ENCODE data around the gene KCND1.

Gene KCND1

GRCh38 chrX:48937054-48937907 lies 34.4 kb downstream of the KCND1 start:
- no peak for DNase-seq

DNA sequence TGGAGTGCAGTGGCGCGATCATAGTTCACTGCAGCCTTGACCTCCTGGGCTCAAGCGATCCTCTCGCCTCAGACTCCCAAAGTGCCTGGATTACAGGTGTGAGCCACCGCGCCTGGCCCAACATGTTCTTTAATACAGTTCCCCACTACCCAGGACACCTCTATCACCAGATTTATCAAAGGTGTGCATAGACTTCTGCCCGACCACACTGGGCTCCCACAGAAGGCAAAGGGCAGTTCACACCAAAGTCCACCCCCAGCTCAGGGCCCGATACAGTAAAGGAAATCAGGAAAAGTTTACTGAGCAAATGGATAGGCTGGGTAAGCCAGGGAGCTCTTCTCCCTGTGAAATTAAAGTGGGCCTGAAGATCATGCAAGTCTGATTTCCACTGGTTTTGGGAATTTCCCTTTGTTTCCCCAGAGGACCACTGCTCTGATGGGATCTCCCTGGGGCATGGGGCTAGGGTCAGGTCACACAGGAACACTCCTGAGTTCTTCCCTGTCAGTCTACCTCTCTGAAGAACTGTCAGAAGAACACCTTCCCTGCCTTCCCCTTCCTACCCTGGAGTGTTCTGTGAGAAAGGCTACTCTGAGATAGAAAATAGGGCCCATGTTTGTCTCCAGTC lies 35.1 kb downstream of the KCND1 start:
- DNase-seq: no peak

DNA sequence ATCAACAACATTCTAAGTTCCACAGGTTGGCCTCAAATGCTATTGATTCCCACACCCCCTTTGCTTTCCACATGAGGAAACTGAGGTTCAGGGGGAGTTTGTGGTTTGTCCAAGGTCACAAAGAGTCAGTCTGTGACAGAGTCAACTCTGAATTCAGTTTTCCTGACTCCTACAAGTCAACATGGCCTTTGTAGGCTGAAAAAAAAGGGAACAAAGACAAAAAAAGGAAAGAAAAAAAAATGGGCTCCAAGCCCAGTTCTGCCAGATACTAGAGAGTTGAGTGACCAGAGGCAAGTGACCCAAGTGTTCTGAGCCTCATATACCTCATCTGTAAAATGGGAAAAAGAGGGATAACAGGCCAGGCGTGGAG lies 36.4 kb downstream of the KCND1 start:
- DNase-seq: no peak

GRCh38 chrX:48934581-48935300 lies 36.9 kb downstream of the KCND1 start:
- DNase-seq: no peak

DNA sequence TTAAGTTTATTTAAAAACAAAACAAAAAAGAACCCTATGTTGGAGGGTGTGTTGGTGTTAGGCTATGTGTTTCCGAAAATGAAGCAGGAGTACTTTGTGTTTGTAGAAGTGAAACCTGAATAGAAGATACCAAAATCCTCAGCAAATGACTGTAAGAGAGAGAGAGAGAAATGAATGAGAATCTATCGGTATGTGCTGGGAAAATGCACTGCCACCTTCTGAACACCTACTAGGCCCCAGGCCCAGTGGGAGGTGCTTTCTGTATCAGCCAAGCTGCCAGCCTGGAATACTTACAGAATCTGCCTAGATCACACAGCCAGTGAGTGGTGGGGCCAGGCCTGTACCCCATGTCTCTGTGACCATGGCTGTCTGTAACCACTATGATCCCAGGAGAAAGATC lies 37.9 kb downstream of the KCND1 start:
- DNase-seq: no peak

GRCh38 chrX:48927736-48928382 lies 43.8 kb downstream of the KCND1 start:
- no peak for DNase-seq

- DNase-seq: no peak
Observed at GRCh38 chrX:48927123-48927522, 44.5 kb downstream of the KCND1 start.

DNA sequence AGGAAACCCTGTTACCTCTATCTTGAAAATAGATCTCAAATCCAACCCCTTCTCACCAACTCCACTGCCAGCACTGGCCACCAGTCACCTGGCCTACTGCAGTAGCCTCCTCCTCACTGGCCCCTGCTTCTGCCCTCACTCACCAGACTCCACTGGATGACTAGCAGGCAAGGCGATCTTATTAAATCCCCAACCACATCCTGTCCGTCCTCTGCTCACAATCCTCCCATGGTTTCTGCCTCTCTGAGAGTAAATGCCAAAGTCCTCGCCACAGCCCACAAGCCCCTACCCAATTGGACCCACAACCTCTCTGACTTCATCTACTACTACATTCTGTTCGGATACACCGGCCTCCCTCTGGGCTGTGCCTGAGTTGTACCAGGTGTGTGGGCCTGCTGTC lies 47.4 kb downstream of the KCND1 start:
- no peak for DNase-seq

GRCh38 chrX:48923771-48924170 lies 47.9 kb downstream of the KCND1 start:
- DNase-seq: no peak

DNA sequence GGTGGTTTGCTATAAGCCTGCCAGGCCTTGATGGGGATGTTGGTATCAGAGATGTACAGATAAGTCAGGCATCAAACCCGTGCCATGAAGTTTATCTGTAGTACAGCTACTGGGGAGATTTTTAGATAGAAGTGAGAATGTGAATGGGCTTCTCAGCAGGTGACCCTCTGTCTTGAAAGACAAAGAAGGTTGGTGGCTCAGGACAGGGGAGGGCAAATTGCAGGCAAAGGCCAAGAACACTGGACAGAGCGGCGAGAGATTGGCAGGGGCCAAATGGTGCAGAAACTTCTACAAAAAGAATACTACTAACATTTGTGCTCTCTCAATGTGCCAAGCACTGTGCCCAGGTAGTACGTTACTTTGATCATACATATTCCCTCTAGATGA lies 50.9 kb downstream of the KCND1 start:
- no peak for DNase-seq

DNA sequence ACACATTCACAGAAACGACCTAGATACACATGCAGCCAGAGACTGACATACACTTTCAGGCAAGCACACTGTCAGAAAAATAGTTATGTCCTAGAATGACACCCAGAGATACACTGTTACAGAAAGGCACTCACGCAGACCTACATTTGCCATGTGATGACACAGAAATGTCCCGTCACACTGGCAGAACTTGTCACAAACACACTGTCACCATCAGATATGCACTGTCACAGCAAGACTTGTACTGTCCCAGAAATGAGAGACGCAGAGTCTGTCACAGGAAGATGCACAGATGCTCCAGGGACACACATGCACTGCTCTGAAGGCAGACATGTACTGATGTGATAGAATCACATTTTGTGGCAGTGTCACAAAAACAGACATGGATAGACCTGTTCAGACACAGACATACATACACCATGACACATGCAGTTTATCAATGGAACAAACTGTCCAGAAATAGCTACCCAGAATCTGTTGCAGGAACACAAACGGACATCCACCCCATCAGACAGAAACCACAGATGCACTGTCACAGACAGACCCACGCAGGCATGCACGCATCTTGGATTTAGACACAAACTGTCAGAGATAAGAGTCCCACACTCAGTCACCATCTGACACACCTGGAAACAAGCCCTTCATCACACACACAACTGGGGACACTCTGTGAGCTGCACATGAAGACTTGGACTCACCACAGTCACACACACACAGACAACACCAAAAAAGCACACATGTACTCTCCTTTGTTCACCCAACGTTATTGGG lies 51.5 kb downstream of the KCND1 start:
- DNase-seq: no peak

- no peak for DNase-seq
Observed at GRCh38 chrX:48919360-48919841, 52.2 kb downstream of the KCND1 start.

DNA sequence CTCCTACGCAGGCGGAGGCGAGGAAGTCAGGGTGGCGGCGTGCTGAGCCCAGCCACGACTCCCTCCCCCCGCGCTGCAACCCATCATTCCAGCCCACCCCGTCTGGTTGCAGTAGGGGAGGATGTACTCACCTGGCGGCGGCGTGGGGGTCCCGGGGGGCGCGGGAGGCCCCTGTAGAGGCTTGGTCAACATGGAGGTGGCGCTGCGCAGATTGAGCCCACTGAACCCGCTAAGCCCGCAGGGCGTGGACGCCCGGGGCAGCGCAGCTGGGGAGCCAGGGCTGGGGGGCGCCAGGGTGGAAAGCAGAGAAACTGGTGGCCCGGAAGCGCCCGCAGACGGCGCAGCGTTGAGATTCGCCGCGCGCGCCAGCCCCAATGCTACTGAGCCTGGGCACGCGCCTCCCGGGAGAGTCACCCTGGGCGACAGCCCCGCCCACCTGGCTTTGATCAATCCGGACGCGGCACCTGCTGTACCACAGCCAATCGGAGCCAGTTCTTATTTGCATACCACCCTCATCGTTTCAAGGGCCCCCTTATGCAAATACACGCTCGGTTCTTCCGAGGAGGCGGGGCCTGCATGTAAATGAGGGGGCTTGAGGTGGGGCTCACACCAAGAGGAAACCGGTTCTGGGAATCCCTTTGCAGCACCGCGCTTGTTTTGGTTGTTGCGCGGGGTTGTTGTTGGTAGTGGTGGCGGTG lies 52.9 kb downstream of the KCND1 start, which contains the start of gene PIM2:
Gene PIM2 (minus strand): TSS at position 382 of the 698 bp plus-strand sequence. CDS start 190 bp downstream, at position 192.
- DNase-seq: peak; percentile 93

GRCh38 chrX:48918301-48918642 lies 53.4 kb downstream of the KCND1 start:
- DNase-seq: no peak

DNA sequence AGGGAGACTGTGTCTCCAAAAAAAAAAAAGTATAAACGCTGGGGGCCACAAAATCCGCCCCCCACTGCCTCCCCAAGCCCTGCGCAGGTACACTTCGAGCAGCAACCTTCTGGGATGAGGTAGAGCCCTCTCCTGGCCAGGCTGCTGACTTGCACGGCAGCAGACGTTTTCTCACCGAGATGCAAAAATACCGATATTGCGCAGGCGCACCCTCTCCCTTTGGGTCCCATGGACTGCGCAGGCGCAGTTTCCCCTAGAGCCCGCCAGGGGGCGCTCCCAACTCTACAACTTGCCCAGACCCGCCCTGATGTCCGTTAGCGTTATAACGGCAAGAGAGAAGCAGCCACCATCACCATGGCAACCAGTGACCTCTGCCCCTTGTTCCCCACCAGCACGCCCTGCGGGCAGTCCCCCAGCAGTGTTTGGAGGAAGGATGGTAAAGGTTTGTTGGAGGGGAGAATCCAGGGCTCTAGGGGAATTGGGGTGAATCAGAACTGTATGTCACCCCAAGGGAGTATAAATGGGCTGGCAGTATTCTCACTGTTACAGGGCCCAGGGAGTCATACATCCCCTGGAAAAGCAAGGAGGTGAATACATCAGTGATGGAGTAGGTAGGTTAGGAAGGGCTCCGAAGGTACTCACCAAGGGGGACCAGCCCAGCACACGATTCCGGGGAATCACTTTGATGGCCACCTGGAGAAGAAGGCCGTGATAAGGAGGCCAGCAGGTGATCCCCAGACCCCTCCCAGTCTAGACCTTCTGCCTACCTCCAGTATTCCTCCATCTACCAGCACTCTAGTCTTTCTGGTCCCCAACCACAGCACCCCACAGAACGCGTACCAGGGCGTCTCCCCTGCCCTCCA lies 54.3 kb downstream of the KCND1 start:
- peak; percentile 55 for DNase-seq

DNA sequence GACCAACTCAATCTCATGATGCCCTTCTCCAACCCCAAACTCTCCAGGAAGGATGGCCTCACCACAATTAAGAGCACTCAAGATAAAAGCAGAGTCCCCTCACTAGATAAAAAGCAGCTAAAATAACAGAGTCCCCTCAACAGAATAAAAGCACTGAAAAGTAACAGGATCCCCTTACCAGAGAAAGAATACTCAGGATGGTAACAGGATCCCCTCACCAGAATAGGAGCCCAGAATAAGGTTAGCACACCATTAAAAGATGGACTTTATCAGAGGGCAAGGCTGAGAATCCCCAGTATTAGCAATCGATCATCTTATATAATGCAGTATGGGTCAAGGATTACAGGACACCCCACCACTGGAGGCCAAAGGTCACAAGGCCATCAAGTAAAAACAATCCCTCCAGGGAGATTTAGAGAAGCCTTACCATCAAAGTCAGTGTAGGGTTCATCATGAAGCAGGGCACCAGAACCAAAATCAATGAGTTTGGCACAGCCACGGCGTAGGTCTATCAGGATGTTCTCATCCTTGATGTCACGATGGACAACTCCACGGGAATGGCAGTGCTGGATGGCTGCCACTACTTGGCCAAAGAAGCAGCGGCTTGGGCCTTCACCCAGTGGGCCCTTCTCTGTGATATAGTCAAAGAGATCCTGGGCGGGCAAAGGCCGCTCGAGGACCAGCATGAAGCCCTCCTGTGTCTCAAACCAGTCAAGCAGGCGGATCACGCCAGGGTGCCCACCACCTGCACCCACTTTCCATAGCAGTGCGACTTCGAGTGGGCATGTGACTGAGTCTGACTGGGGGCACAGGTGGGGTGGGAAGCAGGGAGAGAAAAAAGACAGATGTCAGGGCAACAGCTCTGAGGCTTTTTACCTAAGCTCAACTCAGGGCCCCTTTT lies 56.8 kb downstream of the KCND1 start:
- DNase-seq: no peak

DNA sequence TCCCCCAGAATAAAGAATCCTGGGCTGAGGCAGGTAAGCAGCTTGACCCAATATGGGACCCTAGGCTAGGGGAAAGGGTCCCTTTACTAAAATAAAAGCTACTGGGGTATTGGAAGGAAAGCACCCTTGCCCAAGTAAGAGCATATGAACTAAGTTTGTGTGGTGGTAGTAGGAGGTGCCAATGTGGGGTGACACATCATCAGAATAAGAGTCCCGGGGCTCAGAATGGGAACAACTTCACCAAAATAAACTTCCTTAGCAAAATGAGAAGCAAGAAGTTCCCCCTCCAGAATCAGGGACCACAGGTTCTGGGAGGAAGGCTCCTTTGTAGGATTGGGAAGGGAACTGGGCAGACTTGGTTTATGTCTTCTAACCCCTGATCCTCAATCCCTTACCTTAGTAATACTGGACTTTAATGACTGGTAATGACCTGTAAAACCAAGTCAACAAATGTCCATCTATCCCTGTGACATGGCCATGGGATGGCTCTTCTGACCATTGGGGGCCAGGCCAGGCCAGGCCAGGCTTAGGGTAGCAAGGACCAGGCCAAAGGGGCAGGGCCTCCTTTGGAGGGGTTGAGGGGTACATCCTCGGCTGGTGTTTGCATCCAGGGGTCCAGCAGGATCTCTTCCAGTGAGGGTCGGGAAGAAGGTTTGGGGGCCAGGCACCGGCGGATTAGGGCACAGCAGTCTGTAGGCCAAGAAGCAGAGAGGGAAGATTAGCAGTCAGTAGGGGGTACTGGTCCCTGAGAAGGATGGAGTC lies 57.9 kb downstream of the KCND1 start:
- DNase-seq: no peak

DNA sequence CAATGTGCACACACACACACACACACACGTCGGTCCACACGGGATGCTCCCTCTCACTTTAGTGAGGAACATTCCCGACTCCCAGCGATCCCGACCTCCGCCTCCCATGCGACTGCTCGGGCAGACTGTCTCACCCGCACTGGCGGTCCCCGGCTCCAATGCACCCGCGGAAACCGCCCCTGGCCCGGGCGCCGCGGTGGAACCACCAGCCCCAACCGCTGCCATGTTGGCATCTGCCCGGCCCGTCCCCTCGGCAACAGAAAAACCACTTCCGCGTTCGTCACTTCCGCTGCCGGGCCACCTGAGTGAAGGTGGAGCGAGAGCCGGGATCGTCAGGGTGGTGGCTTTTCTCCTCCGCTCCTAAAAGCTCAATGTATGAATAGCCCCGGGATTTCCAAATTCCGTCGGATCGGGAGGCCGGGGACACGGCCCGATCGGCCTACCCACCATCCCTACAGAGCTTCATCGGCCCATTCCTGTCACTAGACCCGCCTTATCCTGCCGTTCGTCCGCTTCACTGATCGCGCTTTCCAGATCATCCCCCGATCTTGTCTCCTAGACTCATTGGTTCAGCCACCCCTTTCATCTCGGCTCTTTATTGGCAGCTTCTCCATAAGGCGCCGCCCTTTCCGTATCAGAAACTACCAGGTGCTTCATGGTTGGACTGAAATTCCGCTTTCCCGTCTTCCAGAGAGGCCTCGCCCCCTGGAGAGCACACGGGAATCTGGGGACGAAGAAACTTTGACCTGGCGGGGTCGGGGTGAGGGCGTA lies 60.0 kb downstream of the KCND1 start, which contains the start of gene SLC35A2:
Gene SLC35A2 (minus strand): TSS at position 235 of the 771 bp plus-strand sequence. CDS start 10 bp downstream, at position 225.
- DNase-seq: peak; percentile 72
